Limb (tissue), 2 donors: ENCODE data around the gene ZC3H4.

Experiments used
- DNase-seq, 2 donors: peaks; one replicate each; pipeline ENCODE4 v3.0.0-alpha.2; 2016; ENCODE audit errors: extremely low spot score in 2 of 2

ZC3H4 gene

GRCh38 chr19:47134545-47134944 is 21.0 kb upstream of the ZC3H4 start:
- DNase-seq, result no peak

DNA sequence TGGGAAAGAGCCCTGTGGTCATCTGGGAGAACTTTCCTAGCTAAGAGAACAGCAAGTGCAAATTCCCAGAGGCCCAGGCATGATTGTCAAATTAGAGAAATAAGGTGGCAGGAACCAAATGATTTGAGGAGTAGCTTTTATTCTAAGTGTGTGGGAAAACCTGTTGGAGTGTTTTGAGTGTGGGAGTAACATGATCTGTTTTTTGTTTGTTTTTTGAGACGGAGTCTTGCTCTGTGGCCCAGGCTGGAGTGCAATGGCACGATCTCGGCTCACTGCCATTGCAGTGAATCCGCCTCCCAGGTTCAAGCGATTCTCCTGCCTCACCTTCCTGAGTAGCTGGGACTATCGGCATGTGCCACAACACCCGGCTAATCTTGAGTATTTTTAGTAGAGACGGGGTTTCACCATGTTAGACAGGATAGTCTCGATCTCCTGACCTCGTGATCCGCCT is 19.5 kb upstream of the ZC3H4 start:
- DNase-seq, result no peak

DNA sequence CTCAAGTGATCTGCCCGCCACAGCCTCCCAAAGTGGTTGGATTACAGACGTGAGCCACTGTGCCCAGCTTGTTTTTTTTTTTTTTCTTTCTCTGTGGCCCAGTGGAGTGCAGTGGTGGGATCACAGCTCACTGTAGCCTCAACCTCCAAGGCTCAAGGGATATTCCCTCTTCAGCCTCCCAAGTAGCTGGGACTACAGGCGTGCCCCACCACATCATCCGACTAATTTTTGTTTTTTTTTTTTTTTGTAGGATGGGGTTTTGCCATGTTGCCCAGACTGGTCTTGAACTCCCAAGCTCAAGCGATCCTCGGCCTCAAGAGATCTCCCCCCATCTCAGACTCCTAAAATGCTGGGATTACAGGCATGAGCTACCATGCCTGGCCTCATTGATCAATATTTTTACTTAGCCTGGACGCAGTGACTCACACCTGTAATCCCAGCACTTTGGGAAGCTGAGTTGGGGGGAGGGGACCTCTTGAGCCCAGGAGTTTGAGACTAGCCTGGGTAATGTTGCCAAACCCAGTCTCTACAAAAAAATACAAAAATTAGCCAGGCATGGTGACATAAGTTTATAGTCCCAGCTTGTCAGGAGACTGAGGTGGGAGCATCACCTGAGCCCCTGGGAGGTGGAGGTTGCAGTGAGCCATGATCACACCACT is 18.7 kb upstream of the ZC3H4 start:
- no peak for DNase-seq

GRCh38 chr19:47130589-47131227 is 17.1 kb upstream of the ZC3H4 start, which contains the start of gene SAE1:
TSS of gene SAE1 (plus strand) at chr19:47130835. CDS start at chr19:47130931, 96 bp downstream.
- peak; percentile 96 to 97 for DNase-seq

GRCh38 chr19:47130120-47130588 is 16.6 kb upstream of the ZC3H4 start:
- DNase-seq, result no peak

DNA sequence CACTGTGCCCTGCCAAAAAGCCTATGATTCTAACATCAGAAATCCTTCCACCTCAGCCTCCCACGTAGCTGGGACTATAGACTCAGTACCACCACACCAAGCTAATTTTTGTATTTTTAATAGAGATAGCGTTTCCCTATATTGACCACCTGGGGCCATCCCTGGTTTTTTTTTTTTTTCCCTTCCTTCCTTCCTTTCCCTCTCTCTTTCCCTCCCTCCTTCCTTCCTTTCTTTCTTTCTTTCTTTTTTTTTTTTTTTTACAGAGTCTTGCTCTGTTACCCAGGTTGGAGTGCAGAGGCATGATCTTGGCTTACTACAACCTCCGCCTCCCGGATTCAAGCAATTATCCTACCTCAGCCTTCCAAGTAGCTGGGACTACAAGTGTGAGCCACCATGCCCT is 16.0 kb upstream of the ZC3H4 start:
- DNase-seq, result no peak

GRCh38 chr19:47125669-47125938 is 12.0 kb upstream of the ZC3H4 start:
- no peak for DNase-seq

GRCh38 chr19:47124937-47125668 is 11.5 kb upstream of the ZC3H4 start:
- DNase-seq, result peak; percentile 36 to 78

- DNase-seq, result no peak
These were observed 9.8 kb upstream of the ZC3H4 start for GRCh38 chr19:47123406-47123805.

DNA sequence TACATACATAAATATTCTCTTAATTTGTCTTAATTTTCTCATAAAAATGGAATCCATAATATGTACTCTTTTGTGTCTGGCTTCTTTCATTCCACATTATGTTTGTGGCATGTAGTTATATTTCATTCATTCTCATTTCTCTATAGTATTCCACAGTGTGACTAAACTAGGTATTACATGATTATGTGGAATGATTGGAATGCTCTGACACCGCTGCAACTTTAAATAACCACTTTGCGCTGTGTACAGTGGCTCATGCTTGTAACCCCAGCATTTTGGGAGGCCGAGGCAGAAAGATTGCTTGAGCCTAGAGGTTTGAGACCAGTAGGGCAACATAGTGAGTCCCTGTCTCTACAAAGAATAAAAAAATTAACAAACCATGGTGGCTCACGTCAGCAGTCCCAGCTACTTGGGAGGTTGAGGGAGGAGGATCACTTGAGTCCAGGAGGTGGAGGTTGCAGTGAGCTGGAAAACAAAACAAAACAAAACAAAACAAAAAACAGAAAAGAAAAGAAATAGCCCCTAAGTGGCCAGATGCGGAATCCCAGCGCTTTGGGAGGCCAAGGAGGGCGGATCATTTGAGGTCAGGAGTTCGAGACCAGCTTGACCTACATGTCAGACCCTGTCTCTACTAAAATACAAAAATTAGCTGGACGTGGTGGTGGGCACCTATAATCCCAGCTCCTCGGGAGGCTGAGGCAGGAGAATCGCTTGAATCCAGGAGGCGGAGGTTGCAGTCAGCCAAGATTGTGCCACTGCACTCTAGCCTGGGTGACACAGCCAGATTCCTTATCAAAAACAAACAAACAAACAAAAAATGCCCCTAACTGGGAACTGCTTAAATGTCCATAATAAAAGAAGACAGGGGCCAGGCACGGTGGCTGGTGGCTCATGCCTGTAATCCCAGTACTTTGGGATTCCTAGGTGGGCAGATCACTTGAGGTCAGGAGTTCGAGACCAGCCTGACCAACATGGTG is 9.1 kb upstream of the ZC3H4 start:
- no peak for DNase-seq

GRCh38 chr19:47120470-47121067 is 7.0 kb upstream of the ZC3H4 start:
- DNase-seq, result no peak

DNA sequence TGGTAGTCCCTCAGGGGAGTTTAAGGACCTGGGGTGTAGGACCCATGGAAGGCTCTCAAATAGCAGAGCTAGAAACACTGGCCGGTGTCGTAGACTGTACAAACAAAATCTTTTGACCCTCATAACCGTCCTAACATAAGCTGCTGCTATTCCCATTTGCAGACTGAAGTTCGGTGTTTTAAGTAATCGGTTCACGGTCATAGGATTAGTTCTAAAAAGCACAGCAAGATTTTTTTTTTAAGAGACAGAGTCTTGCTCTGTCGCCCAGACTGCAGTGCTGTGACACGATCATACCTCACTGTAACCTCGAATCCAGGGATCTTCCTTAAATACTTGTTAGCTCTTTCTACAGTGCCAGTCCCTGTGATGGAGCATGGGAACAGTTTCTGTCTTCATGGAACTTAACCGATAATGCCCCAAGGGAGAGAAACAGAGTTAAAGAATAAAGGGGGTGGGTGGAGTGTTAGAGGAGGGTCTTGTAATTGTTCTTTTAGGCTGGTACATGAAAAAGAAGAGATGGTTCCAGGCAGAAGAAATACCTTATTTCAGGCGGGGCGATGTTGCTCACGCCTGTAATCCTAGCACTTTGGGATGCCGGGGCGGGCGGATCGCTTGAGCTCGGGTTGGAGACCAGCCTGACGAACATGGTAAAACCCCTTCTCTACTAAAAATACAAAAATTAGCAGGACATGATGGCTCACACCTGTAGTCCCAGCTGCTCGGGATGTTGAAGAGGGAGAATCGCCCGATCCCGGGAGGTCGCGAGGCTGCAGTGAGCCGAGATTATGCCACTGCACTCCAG is 475 bp upstream of the ZC3H4 start:
- DNase-seq, result no peak

- peak; percentile 91 to 92 for DNase-seq
These were observed 1.2 kb downstream of the ZC3H4 start for GRCh38 chr19:47112166-47112996.

- DNase-seq, result no peak
These were observed 1.9 kb downstream of the ZC3H4 start for GRCh38 chr19:47111682-47112165.

GRCh38 chr19:47111006-47111621 is 2.5 kb downstream of the ZC3H4 start:
- DNase-seq, result peak in 1 of 2 donors; percentile 60

GRCh38 chr19:47110521-47111005 is 3.0 kb downstream of the ZC3H4 start:
- no peak for DNase-seq

DNA sequence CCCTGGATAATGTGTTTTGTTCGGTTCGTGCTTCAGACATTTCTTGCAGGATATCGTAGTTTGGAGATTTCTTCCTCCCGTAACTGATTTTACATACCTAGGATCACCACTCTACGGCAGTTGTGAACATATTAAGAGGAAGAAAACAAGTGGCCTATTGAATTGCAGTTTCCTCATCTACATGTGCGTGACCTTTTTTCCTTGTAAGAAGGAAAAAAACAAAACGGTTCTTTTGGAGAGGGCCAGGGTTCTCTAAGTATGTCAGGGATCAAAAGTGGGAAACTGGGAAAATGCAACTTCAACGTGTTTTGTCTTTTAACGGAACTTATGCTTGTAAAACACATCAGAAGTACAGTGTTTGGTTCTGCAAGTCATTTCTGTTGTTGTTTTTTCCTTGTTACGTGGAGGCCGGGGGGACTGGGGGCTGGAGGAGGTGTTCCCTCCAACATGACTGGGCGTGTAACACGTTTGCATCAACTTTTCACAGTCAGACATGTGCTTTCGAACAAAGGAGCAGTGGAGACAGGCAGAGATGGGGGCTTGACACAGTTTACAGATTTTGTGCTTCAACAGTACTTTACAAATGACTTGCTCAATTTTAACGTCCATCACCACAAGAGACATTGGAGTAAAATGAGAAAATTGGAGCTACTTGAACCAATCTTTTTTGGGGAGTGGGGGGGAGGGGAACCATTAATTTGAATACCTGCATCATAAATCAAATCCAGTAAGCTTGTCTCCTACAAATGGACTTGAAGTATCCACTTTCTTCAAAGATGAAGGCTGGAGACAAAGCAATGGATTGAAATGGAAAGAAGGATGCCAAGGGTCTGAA is 3.8 kb downstream of the ZC3H4 start:
- peak in 1 of 2 donors; percentile 53 for DNase-seq

GRCh38 chr19:47109177-47109540 is 4.4 kb downstream of the ZC3H4 start:
- DNase-seq, result no peak
